Right lobe of liver (tissue), 6 donors: ENCODE results near the gene HNRNPM. TPM values are rescaled to one million over a fixed set of nuclear protein-coding genes. Genes with fewer than 3 reads are reported as not detected.

Experiments used
- ATAC-seq, 4 donors: fragments of 200-7000 bp; cut with Tn5 transposase; one replicate each; pipeline ENCODE4 v1.9.1; 2020; ENCODE audit warnings: mild to moderate bottlenecking in 4 of 4, moderate library complexity in 4 of 4
- DNase-seq, 3 donors: peaks; one replicate each; pipeline ENCODE4 v3.0.0-alpha.2; 2020
- H3K27ac ChIP-seq, 3 donors: fragments of 200-600 bp; one replicate each; pipeline ENCODE4 v1.8.0; 2022
- H3K27me3 ChIP-seq, 2 donors: fragments of 200-600 bp; one replicate each; pipeline ENCODE4 v1.8.0; 2022
- H3K36me3 ChIP-seq, 4 donors: fragments of 200-600 bp; sonication (generic) in 1 of 4; one replicate each; pipeline versions ENCODE4 v1.5.1 to v1.8.0; 2017 to 2022; ENCODE audit warnings: control low read depth in 1 of 4
- H3K4me1 ChIP-seq, 4 donors: fragments of 200-600 bp; sonication (generic) in 1 of 4; one replicate each; pipeline versions ENCODE4 v1.5.1 to v1.8.0; 2017 to 2022; ENCODE audit warnings: control low read depth in 1 of 4
- H3K4me3 ChIP-seq, 3 donors: fragments of 200-600 bp; one replicate each; pipeline ENCODE4 v1.8.0; 2022
- H3K9me3 ChIP-seq, 4 donors: fragments of 200-600 bp; sonication (generic) in 1 of 4; one replicate each; pipeline versions ENCODE4 v1.5.1 to v1.8.0; 2017 to 2022; ENCODE audit warnings: control low read depth in 1 of 4
- CTCF ChIP-seq, 4 donors: fragments of 200-600 bp in 3 of 4; fragments of 450-650 bp in 1 of 4; IDR thresholded peaks; one replicate each; pipeline versions ENCODE4 v1.5.1 to v1.8.0; 2016 to 2022; ENCODE audit warnings: antibody characterized with exemption in 4 of 4, mild to moderate bottlenecking in 2 of 4
- POLR2A ChIP-seq: fragments of 450-650 bp; IDR thresholded peaks from one replicate; pipeline ENCODE4 v1.6.1; 2017; ENCODE audit warnings: antibody characterized with exemption, mild to moderate bottlenecking
- WGBS: methylation state at CpG from one replicate; pipeline ENCODE4 v1.1.6; 2018; ENCODE audit warnings: low coverage, low lambda C conversion rate; ENCODE audit not compliant: insufficient coverage; ENCODE audit errors: missing lambda C conversion rate; 5-methylcytosine and 5-hydroxymethylcytosine counted together
- intact Hi-C, 2 donors: fragments of 100-400 bp; cut with DNase I; formaldehyde crosslinking; loops; one replicate each; pipeline versions ENCODE4 v1.11.2 to v1.14.1; 2022
- total RNA-seq, 6 experiments: library from RNA; depleted of rRNA in 2 of 6; stranded (reverse); fragments of >200 nt in 2 of 6; fragmentation: NEBNext Ultra II Directional in 3 of 6; extraction: Animal tissue kit (Norgen Biotek cat#: 25700) in 3 of 6; gene quantifications; one replicate each; pipeline versions ENCODE4 v1.1.0 to v1.2.4, GENCODE V29; 2016 to 2023
- donor health status: DM: no; HTN: yes; CAD: no.
- donor health status: DM: no; HTN: no; CAD: no.
- donor health status: DM: no; HTN: no; CAD: no.
- donor health status: DM: no; HTN: yes; CAD: no.
- donor health status: DM: no; HTN: yes; CAD: no.

The HNRNPM gene
- total RNA-seq, 6 experiments from 2014 or later: 31.8 to 82.5 (median 58.6) TPM

- DNase-seq (no peak), ATAC-seq (peak in 3 of 4 donors; percentile 13 to 34 (median 28))
- TF ChIP-seq CTCF (IDR thresholded peaks at IDR 0.05) (peak in 1 of 4 donors; percentile 5), POLR2A (no peak)
- 8% methylated on average over 9 of the region's 18 CpGs for WGBS
- H3K36me3 ChIP-seq: peaks cover 0 to 7% (median 0%) of the 10 kb centered on the region in 4 donors
- no peak overlapping the region for H3K27ac ChIP-seq
- intact Hi-C loops: loop anchor here in 1 of 2 donors (10.0 kb wide), 1 partner anchor 102 kb away; no protein-coding TSS in a partner anchor
- H3K9me3 ChIP-seq: no peaks in the 10 kb centered on the region
- peak overlapping the region; percentile 42 to 63 (median 54) for H3K4me3 ChIP-seq
- H3K27me3 ChIP-seq: no peaks in the 10 kb centered on the region
- H3K4me1 ChIP-seq: peaks cover 0 to 6% (median 0%) of the 10 kb centered on the region in 4 donors
These were observed 61.7 kb downstream of the HNRNPM start for GRCh38 chr19:8506402-8506957.

GRCh38 chr19:8510589-8511115, 65.9 kb downstream of the HNRNPM start:
- Histone ChIP-seq H3K9me3 (no peaks in the 10 kb centered on the region), H3K4me1 (peaks cover 0 to 17% (median 6%) of the 10 kb centered on the region in 4 donors), H3K27ac (no peak overlapping the region), H3K36me3 (peaks cover 0 to 7% (median 0%) of the 10 kb centered on the region in 4 donors), H3K4me3 (no peak overlapping the region), H3K27me3 (no peaks in the 10 kb centered on the region)
- ATAC-seq (no peak), DNase-seq (no peak)
- WGBS: 93% methylated on average over 2 of the region's 52 CpGs
- intact Hi-C loops: loop anchor here in 1 of 2 donors (10.0 kb wide), 1 partner anchor 186 kb away; the partner anchor contains the start of genes NDUFA7 and RPS28
- TF ChIP-seq CTCF (IDR thresholded peaks at IDR 0.05) (no peak), POLR2A (no peak)

- peaks cover 0 to 12% (median 6%) of the 10 kb centered on the region in 4 donors for H3K4me1 ChIP-seq
- H3K36me3 ChIP-seq: peaks cover 0 to 7% (median 0%) of the 10 kb centered on the region in 4 donors
- no peaks in the 10 kb centered on the region for H3K9me3 ChIP-seq
- no peak for DNase-seq
- TF ChIP-seq POLR2A (no peak), CTCF (IDR thresholded peaks at IDR 0.05) (no peak)
- no peak overlapping the region for H3K4me3 ChIP-seq
- H3K27ac ChIP-seq: no peak overlapping the region
- ATAC-seq: no peak
- H3K27me3 ChIP-seq: no peaks in the 10 kb centered on the region
- WGBS: 92% methylated on average over 10 of the region's 45 CpGs
- intact Hi-C loops: loop anchor here in 1 of 2 donors (10.0 kb wide), 1 partner anchor 187 kb away; the partner anchor contains the start of genes NDUFA7 and RPS28
These were observed 66.9 kb downstream of the HNRNPM start for GRCh38 chr19:8511573-8512101.

GRCh38 chr19:8512115-8512967, 67.6 kb downstream of the HNRNPM start:
- H3K36me3 ChIP-seq: peaks cover 0 to 7% (median 0%) of the 10 kb centered on the region in 4 donors
- WGBS: 80% methylated on average over 3 of the region's 22 CpGs
- H3K4me3 ChIP-seq: no peak overlapping the region
- no peaks in the 10 kb centered on the region for H3K9me3 ChIP-seq
- intact Hi-C loops: loop anchor here in 1 of 2 donors (10.0 kb wide), 1 partner anchor 188 kb away; the partner anchor contains the start of genes NDUFA7 and RPS28
- no peak for DNase-seq
- TF ChIP-seq POLR2A (no peak), CTCF (IDR thresholded peaks at IDR 0.05) (no peak)
- ATAC-seq: no peak
- H3K27me3 ChIP-seq: no peaks in the 10 kb centered on the region
- peaks cover 0 to 12% (median 5%) of the 10 kb centered on the region in 4 donors for H3K4me1 ChIP-seq
- peak overlapping the region in 1 of 3 donors; percentile 99 for H3K27ac ChIP-seq
